Uterus (tissue), 2 donors: ENCODE measurements around the gene MTG2.

Experiments used
- CTCF ChIP-seq, 4 experiments: fragments of 200-600 bp in 2 of 4; fragments of 450-650 bp in 2 of 4; sonication (generic) in 2 of 4; IDR thresholded peaks; one replicate each; pipeline ENCODE4 v1.5.1; 2016 to 2019; ENCODE audit warnings: antibody characterized with exemption in 4 of 4, mild to moderate bottlenecking in 2 of 4, moderate library complexity in 1 of 4
- POLR2A ChIP-seq, 2 donors: fragments of 450-650 bp; IDR thresholded peaks; one replicate each; pipeline ENCODE4 v1.6.1; 2016; ENCODE audit warnings: antibody characterized with exemption in 2 of 2, mild to moderate bottlenecking in 1 of 2, moderate library complexity in 1 of 2

GRCh38 chr20:62225026-62225425 is 42.2 kb downstream of the MTG2 start:
- TF ChIP-seq CTCF (IDR thresholded peaks at IDR 0.05) = no peak
- TF ChIP-seq POLR2A (IDR thresholded peaks at IDR 0.05) = no peak
